WI38 (cell line): ENCODE data around the gene FUBP1.
A peak's percentile ranks its signal among the peaks of the same experiment; 100 is the strongest.
"Not testable (repeated sequence)": the region's sequence is repeated elsewhere in the genome, so short reads cannot be mapped to it uniquely, and the experiment has no call there.

ENCODE experiments used
- H3K4me3 ChIP-seq: 2 replicates; pipeline ENCODE4 v1.5.1; 2011; ENCODE audit warnings: low read depth, mild to moderate bottlenecking, control low read depth, low read length
- TF ChIP-seq, protein P1 (sequence below): IDR thresholded peaks from 2 replicates; pipeline ENCODE4 v1.5.1; 2012; ENCODE audit warnings: low read depth, mild to moderate bottlenecking, control low read depth, low read length

The FUBP1 gene, protein sequence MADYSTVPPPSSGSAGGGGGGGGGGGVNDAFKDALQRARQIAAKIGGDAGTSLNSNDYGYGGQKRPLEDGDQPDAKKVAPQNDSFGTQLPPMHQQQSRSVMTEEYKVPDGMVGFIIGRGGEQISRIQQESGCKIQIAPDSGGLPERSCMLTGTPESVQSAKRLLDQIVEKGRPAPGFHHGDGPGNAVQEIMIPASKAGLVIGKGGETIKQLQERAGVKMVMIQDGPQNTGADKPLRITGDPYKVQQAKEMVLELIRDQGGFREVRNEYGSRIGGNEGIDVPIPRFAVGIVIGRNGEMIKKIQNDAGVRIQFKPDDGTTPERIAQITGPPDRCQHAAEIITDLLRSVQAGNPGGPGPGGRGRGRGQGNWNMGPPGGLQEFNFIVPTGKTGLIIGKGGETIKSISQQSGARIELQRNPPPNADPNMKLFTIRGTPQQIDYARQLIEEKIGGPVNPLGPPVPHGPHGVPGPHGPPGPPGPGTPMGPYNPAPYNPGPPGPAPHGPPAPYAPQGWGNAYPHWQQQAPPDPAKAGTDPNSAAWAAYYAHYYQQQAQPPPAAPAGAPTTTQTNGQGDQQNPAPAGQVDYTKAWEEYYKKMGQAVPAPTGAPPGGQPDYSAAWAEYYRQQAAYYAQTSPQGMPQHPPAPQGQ

DNA sequence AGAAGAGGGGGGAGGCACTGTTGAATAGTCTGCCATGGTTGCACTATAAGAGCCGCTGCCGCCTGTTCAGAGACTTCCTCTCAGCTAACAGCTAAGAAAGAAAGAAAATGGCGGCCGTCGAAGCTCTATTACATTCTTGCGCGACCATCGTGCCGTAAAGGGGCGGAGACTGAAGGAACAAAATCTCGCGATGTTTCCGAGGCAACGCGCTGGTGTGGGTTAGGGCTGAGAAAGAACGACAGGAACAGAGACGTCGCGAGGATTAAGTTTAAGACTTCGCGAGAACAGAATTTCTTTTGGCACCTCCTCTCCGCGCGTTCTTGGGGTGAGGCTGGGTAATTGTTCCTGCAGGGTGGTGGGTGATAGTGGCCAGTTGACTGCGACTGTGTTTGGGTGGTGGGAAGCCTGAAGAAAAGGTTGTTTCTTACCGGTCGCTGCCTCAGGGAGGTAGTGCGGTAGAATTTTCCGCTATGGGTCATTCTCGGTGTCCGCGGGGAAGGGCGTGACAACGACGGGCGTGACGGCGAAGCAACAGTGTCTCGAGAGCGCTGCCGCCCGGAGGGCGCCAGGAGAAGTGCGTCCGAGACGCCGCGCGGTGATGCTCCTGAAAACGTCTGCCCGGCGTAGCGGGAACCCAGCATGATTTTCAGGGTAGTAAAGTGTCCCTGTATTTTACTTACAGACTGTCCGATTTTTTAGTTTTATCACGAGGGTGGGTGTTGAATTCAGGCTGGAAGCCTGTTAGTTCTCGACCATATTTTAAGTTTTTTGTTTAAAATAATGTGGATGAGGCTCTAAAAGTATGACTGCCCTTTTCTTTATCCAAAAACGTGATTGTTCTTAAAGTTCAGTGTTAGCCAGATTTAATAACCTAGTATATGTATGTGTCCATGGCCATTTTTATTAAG, at the start of gene FUBP1:
Gene FUBP1, minus strand, starts transcription at position 104 of the 908 bp plus-strand sequence. Its CDS starts 68 bp downstream, at position 36.
- H3K4me3 ChIP-seq, result peak within 1 kb of the TSS; percentile 98
- TF ChIP-seq, protein P1, sequence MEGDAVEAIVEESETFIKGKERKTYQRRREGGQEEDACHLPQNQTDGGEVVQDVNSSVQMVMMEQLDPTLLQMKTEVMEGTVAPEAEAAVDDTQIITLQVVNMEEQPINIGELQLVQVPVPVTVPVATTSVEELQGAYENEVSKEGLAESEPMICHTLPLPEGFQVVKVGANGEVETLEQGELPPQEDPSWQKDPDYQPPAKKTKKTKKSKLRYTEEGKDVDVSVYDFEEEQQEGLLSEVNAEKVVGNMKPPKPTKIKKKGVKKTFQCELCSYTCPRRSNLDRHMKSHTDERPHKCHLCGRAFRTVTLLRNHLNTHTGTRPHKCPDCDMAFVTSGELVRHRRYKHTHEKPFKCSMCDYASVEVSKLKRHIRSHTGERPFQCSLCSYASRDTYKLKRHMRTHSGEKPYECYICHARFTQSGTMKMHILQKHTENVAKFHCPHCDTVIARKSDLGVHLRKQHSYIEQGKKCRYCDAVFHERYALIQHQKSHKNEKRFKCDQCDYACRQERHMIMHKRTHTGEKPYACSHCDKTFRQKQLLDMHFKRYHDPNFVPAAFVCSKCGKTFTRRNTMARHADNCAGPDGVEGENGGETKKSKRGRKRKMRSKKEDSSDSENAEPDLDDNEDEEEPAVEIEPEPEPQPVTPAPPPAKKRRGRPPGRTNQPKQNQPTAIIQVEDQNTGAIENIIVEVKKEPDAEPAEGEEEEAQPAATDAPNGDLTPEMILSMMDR, result peak; percentile 64

DNA sequence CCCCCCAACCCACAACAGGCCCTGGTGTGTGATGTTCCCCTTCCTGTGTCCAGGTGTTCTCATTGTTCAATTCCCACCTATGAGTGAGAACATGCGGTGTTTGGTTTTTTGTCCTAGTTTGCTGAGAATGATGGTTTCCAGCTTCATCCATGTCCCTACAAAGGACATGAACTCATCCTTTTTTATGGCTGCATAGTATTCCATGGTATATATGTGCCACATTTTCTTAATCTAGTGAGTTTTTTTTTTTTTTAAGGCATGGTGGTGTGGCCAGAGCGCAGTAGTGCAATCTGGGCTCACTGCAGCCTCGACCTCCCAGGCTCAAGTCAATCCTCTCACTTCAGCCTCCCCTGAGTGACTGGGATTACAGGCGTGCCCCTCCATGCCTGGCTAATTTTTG, 42.3 kb upstream of the FUBP1 start:
- H3K4me3 ChIP-seq, result not testable (repeated sequence)

DNA sequence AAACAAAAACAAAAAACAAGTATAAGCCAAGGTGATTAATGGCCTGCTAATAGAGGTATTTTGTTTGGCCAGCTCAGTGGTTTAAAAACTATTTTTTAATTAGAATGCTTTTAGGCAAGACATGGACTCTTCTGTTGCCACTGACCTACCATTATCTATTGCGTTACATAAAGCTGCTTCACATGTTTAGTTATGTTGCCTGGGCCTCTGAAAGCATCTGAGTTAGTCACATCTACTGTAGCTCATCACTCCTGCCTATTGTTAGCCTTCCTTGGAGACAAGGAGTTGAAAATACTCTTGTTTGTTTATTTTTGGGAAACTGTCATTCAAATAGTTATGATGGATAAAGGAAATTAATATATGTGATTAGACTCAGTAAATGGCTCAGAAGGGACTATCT, 40.2 kb upstream of the FUBP1 start:
- no peak overlapping the region for H3K4me3 ChIP-seq
- TF ChIP-seq, protein P1, result no peak

DNA sequence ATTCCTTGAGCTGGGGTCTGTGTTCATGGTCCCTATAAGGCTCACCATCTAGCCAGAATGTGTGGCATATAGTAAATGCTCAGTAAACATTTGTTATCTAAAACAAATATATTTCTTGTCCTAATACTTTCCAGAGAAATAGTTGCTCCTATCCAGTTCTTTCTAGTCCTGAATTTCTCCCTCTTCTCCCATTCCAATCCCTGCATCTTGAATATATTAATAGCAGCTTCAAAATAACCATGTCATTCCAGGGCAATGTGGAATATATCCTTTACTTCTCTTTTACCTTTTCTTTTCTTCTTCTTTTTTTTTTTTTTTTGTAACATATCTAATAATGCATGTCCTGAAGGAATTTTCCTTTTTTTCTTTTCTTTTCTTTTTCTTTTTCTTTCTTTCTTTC, 36.3 kb upstream of the FUBP1 start:
- H3K4me3 ChIP-seq, result no peak overlapping the region
- TF ChIP-seq, protein P1, result no peak

DNA sequence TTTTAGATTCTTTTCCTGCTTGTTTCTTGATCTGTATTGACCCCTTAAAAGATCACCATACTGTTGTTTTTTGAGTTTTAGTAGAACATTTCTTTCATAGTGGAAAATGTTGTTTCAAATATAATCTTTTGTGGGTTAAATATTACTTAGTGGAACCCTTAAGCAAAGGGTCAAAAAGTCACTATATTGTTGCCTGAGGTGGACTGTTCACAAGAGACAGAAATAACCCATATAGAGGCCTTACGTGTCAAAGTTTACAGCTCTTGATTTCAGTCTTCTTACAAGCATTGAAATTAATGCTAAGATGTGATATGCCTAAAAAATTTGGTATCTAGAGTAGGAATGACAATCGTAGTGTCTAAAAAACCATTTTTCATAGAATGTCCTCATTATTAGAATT, 32.2 kb upstream of the FUBP1 start:
- TF ChIP-seq, protein P1, result no peak
- H3K4me3 ChIP-seq, result no peak overlapping the region

DNA sequence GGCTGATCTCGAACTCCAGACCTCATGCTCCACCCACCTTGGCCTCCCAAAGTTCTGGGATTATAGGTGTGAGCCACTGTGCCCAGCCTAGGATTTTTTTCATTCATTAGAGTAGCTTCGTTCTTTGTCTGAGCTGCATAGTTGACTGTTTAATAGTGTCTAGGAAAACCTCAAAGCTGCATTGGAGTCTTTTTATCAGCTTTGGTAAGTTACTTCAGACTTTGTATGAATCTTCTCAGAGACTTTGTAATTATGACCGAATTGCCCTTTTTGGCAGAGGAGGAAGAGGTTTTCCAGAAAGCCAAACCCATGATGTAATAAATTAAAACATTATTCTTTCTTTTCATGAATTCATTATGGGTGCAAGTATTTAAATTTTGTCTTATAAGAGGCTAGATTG, 31.0 kb upstream of the FUBP1 start:
- TF ChIP-seq, protein P1, result no peak
- no peak overlapping the region for H3K4me3 ChIP-seq

DNA sequence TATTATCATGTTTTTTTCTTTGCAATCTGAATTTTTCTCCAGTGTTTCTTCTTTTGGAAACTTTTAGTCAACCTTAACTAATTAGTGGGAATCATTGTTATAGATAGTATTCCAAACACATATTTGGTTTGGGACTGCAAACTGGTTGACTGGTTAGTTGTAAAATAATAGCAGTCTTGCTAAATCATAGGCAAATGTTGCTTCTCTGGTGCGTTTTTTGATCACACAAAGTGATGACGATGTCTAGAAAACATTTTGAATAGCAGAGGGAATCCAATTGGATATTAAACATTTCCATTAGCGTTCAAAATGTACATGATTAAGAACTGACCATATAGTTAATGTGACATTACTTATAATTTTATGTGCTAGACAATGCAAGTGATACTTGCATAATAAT, 30.4 kb upstream of the FUBP1 start:
- TF ChIP-seq, protein P1, result no peak
- no peak overlapping the region for H3K4me3 ChIP-seq
